ENCODE measurements around the gene MND1. TPM values are rescaled to one million over a fixed set of nuclear protein-coding genes. Genes with fewer than 3 reads are reported as not detected.
"Not testable (repeated sequence)": the region's sequence is repeated elsewhere in the genome, so short reads cannot be mapped to it uniquely, and the experiment has no call there.

MND1 gene
- total RNA-seq, 1 donor from 2014 or later: 30.0 TPM

- H3K4me3 ChIP-seq (ENCODE audit: low read depth, low read length): no peak overlapping the region
- TF ChIP-seq CTCF (conservative IDR thresholded peaks at IDR 0.05; ENCODE audit: low read depth, low read length): no peak
- DNase-seq (ENCODE audit: low read depth): no peak
These were observed 64.9 kb downstream of the MND1 start for GRCh38 chr4:153409412-153409811.

GRCh38 chr4:153409924-153410501 is 65.5 kb downstream of the MND1 start:
- H3K4me3 ChIP-seq (ENCODE audit: low read depth, low read length): no peak overlapping the region
- TF ChIP-seq CTCF (conservative IDR thresholded peaks at IDR 0.05; ENCODE audit: low read depth, low read length): no peak
- no peak for DNase-seq (ENCODE audit: low read depth)

GRCh38 chr4:153413842-153414241 is 69.4 kb downstream of the MND1 start:
- no peak overlapping the region for H3K4me3 ChIP-seq (ENCODE audit: low read depth, low read length)
- no peak for DNase-seq (ENCODE audit: low read depth)
- no peak for TF ChIP-seq CTCF (conservative IDR thresholded peaks at IDR 0.05; ENCODE audit: low read depth, low read length)

- H3K4me3 ChIP-seq (ENCODE audit: low read depth, low read length); DNase-seq (ENCODE audit: low read depth): not testable (repeated sequence)
These were observed 72.0 kb downstream of the MND1 start for GRCh38 chr4:153416456-153416855.

- DNase-seq (ENCODE audit: low read depth): no peak
- TF ChIP-seq CTCF (conservative IDR thresholded peaks at IDR 0.05; ENCODE audit: low read depth, low read length): no peak
- H3K4me3 ChIP-seq (ENCODE audit: low read depth, low read length): no peak overlapping the region
These were observed 73.6 kb downstream of the MND1 start for GRCh38 chr4:153418121-153418520.

GRCh38 chr4:153418558-153418957 is 74.1 kb downstream of the MND1 start:
- DNase-seq (ENCODE audit: low read depth): no peak
- H3K4me3 ChIP-seq (ENCODE audit: low read depth, low read length): no peak overlapping the region
- TF ChIP-seq CTCF (conservative IDR thresholded peaks at IDR 0.05; ENCODE audit: low read depth, low read length): no peak

- TF ChIP-seq CTCF (conservative IDR thresholded peaks at IDR 0.05; ENCODE audit: low read depth, low read length): no peak
- no peak for DNase-seq (ENCODE audit: low read depth)
- H3K4me3 ChIP-seq (ENCODE audit: low read depth, low read length): no peak overlapping the region
These were observed 74.5 kb downstream of the MND1 start for GRCh38 chr4:153419029-153419428.

Measured in epithelial cell of proximal tubule (primary cell).